Midbrain (tissue), 1 donor: Measurements from ENCODE around the gene RHBDD3.

Experiments
- DNase-seq: peaks from one replicate; lab custom pipeline; 2025; lab: John Stamatoyannopoulos, UW

Gene RHBDD3

GRCh38 chr22:29306175-29306834 lies 38.5 kb upstream of the RHBDD3 start, which contains the start of gene GAS2L1:
TSS of gene GAS2L1 (plus strand) at chr22:29306650. CDS start at chr22:29308106, 1,456 bp downstream.
- peak; percentile 77 for DNase-seq

GRCh38 chr22:29305836-29306174 lies 38.0 kb upstream of the RHBDD3 start:
- DNase-seq = no peak

- DNase-seq = peak; percentile 31
Measured at GRCh38 chr22:29302681-29303465, 35.1 kb upstream of the RHBDD3 start.

GRCh38 chr22:29302402-29302680 lies 34.6 kb upstream of the RHBDD3 start:
- peak; percentile 24 for DNase-seq

- no peak for DNase-seq
Measured at GRCh38 chr22:29301716-29302401, 34.1 kb upstream of the RHBDD3 start.

GRCh38 chr22:29300807-29301601 lies 33.2 kb upstream of the RHBDD3 start:
- no peak for DNase-seq

- DNase-seq = no peak
Measured at GRCh38 chr22:29300467-29300806, 32.7 kb upstream of the RHBDD3 start.

- DNase-seq = no peak
Measured at GRCh38 chr22:29299136-29299900, 31.5 kb upstream of the RHBDD3 start.

GRCh38 chr22:29298641-29299040 lies 30.9 kb upstream of the RHBDD3 start:
- no peak for DNase-seq

- DNase-seq = no peak
Measured at GRCh38 chr22:29292379-29292778, 24.6 kb upstream of the RHBDD3 start.

GRCh38 chr22:29291215-29291614 lies 23.4 kb upstream of the RHBDD3 start:
- DNase-seq = peak; percentile 48

- DNase-seq = no peak
Measured at GRCh38 chr22:29290061-29290460, 22.3 kb upstream of the RHBDD3 start.

GRCh38 chr22:29288837-29289236 lies 21.1 kb upstream of the RHBDD3 start:
- no peak for DNase-seq

- no peak for DNase-seq
Measured at GRCh38 chr22:29284196-29284595, 16.4 kb upstream of the RHBDD3 start.

- DNase-seq = no peak
Measured at GRCh38 chr22:29277927-29278326, 10.1 kb upstream of the RHBDD3 start.

- no peak for DNase-seq
Measured at GRCh38 chr22:29275819-29276565, 8.2 kb upstream of the RHBDD3 start.

- no peak for DNase-seq
Measured at GRCh38 chr22:29275167-29275566, 7.4 kb upstream of the RHBDD3 start.

- no peak for DNase-seq
Measured at GRCh38 chr22:29272624-29273023, 4.8 kb upstream of the RHBDD3 start.

- DNase-seq = no peak
Measured at GRCh38 chr22:29270475-29271271, 2.9 kb upstream of the RHBDD3 start.
